HG02840 (cell line): ENCODE measurements around the gene PALLD.
"Not testable (repeated sequence)": the region's sequence is repeated elsewhere in the genome, so short reads cannot be mapped to it uniquely, and the experiment has no call there.

Experiments used
- ATAC-seq: cut with Tn5 transposase; IDR thresholded peaks from one replicate; pipeline ENCODE4 v1.9.1; 2021; ENCODE audit warnings: mild to moderate bottlenecking, moderate library complexity, moderate number of reproducible peaks; ENCODE audit not compliant: unreplicated experiment, low FRiP score

The PALLD gene

GRCh38 chr4:168691631-168692369 lies 194.9 kb downstream of the PALLD start:
- ATAC-seq: no peak

- no peak for ATAC-seq
Measured at GRCh38 chr4:168693750-168694490, 197.1 kb downstream of the PALLD start.

- ATAC-seq: no peak
Measured at GRCh38 chr4:168694667-168695066, 197.8 kb downstream of the PALLD start.

GRCh38 chr4:168695288-168695687 lies 198.4 kb downstream of the PALLD start:
- ATAC-seq: no peak

GRCh38 chr4:168696280-168696679 lies 199.4 kb downstream of the PALLD start:
- ATAC-seq: no peak

GRCh38 chr4:168696826-168697225 lies 200.0 kb downstream of the PALLD start:
- no peak for ATAC-seq

- no peak for ATAC-seq
Measured at GRCh38 chr4:168699224-168699878, 202.5 kb downstream of the PALLD start.

GRCh38 chr4:168701061-168701460 lies 204.2 kb downstream of the PALLD start:
- no peak for ATAC-seq

- not testable (repeated sequence) for ATAC-seq
Measured at GRCh38 chr4:168702581-168703087, 205.8 kb downstream of the PALLD start.

GRCh38 chr4:168705121-168705520 lies 208.3 kb downstream of the PALLD start:
- no peak for ATAC-seq

- ATAC-seq: no peak
Measured at GRCh38 chr4:168707205-168707604, 210.4 kb downstream of the PALLD start.

GRCh38 chr4:168708108-168708507 lies 211.3 kb downstream of the PALLD start:
- no peak for ATAC-seq

- no peak for ATAC-seq
Measured at GRCh38 chr4:168710353-168710946, 213.6 kb downstream of the PALLD start.

GRCh38 chr4:168711197-168712140 lies 214.6 kb downstream of the PALLD start:
- ATAC-seq: no peak

- ATAC-seq: no peak
Measured at GRCh38 chr4:168712316-168712890, 215.6 kb downstream of the PALLD start.

- no peak for ATAC-seq
Measured at GRCh38 chr4:168713253-168713652, 216.4 kb downstream of the PALLD start.

GRCh38 chr4:168715896-168716295 lies 219.0 kb downstream of the PALLD start:
- no peak for ATAC-seq

- ATAC-seq: no peak
Measured at GRCh38 chr4:168716406-168717129, 219.7 kb downstream of the PALLD start.

- no peak for ATAC-seq
Measured at GRCh38 chr4:168717847-168718246, 221.0 kb downstream of the PALLD start.
